NT2/D1 (cell line): Measurements from ENCODE around the gene XAGE1A.
"Not testable (repeated sequence)": the region's sequence is repeated elsewhere in the genome, so short reads cannot be mapped to it uniquely, and the experiment has no call there.

ENCODE experiments used
- SUZ12 ChIP-seq: IDR thresholded peaks from 2 replicates; pipeline ENCODE4 v1.6.1; 2011; ENCODE audit not compliant: insufficient read length, insufficient read depth; ENCODE audit errors: extremely low read depth
- YY1 ChIP-seq: IDR thresholded peaks from 2 replicates; pipeline ENCODE4 v1.6.1; 2011; ENCODE audit not compliant: insufficient read length, insufficient read depth

GRCh38 chrX:52511126-52511525, 15.5 kb downstream of the XAGE1A start:
- not testable (repeated sequence) for TF ChIP-seq SUZ12, YY1
